OCI-LY1 (cell line): ENCODE data around the gene ARF1.

ENCODE experiments used
- H2AFZ ChIP-seq: fragments of 200-600 bp; sonication (generic), shearing (Covaris generic); 2 replicates; pipeline ENCODE4 v1.6.0; 2014; ENCODE audit warnings: antibody characterized with exemption, mild to moderate bottlenecking, low read length
- H3F3A ChIP-seq: fragments of 200-600 bp; sonication (generic), shearing (Covaris generic); 2 replicates; pipeline ENCODE4 v1.6.0; 2014; ENCODE audit warnings: mild to moderate bottlenecking, antibody characterized with exemption, low read length, moderate library complexity; ENCODE audit not compliant: insufficient read depth
- H3K27ac ChIP-seq: fragments of 200-600 bp; sonication (generic); 2 replicates; pipeline ENCODE4 v1.5.1; 2014; ENCODE audit warnings: low read length, mixed run types, mild to moderate bottlenecking, low read depth; ENCODE audit not compliant: poor library complexity, severe bottlenecking
- H3K27me3 ChIP-seq: fragments of 200-600 bp; sonication (generic); 2 replicates; pipeline ENCODE4 v1.6.0; 2014; ENCODE audit warnings: antibody characterized with exemption, mild to moderate bottlenecking, low read length, moderate library complexity; ENCODE audit not compliant: insufficient read depth
- H3K36me3 ChIP-seq: fragments of 200-600 bp; sonication (generic); 2 replicates; pipeline ENCODE4 v1.6.1; 2014; ENCODE audit warnings: mild to moderate bottlenecking, antibody characterized with exemption, low read length, moderate library complexity, mixed read lengths; ENCODE audit not compliant: insufficient read depth
- H3K4me1 ChIP-seq: fragments of 200-600 bp; sonication (generic); 2 replicates; pipeline ENCODE4 v1.5.1; 2014; ENCODE audit warnings: mild to moderate bottlenecking, low read length, moderate library complexity; ENCODE audit not compliant: insufficient read depth, severe bottlenecking
- H3K4me2 ChIP-seq: fragments of 200-600 bp; sonication (generic), shearing (Covaris generic); 2 replicates; pipeline ENCODE4 v1.6.1; 2014; ENCODE audit warnings: low read length
- H3K4me3 ChIP-seq: fragments of 200-600 bp; sonication (generic); 2 replicates; pipeline ENCODE4 v1.5.1; 2014; ENCODE audit warnings: low read length, low read depth, mild to moderate bottlenecking, mixed read lengths; ENCODE audit not compliant: poor library complexity, severe bottlenecking
- H3K79me2 ChIP-seq: fragments of 200-600 bp; shearing (Covaris generic); 2 replicates; pipeline ENCODE4 v1.6.1; 2016; ENCODE audit warnings: mixed run types, low read length, mixed read lengths; ENCODE audit not compliant: insufficient read depth
- H3K9ac ChIP-seq: fragments of 200-600 bp; sonication (generic), shearing (Covaris generic); 2 replicates; pipeline ENCODE4 v1.6.1; 2014; ENCODE audit warnings: mild to moderate bottlenecking, low read length, mixed read lengths
- H3K9me2 ChIP-seq: fragments of 200-600 bp; sonication (generic), shearing (Covaris generic); 2 replicates; pipeline ENCODE4 v1.6.1; 2014; ENCODE audit warnings: low read depth, mild to moderate bottlenecking, low read length, mixed read lengths
- H3K9me3 ChIP-seq: fragments of 200-600 bp; shearing (Covaris generic); 2 replicates; pipeline ENCODE4 v1.6.1; 2014; ENCODE audit warnings: low read length, mixed read lengths
- H4K20me1 ChIP-seq: fragments of 200-600 bp; sonication (generic), shearing (Covaris generic); 2 replicates; pipeline ENCODE4 v1.6.0; 2016; ENCODE audit warnings: mild to moderate bottlenecking, low read length; ENCODE audit not compliant: insufficient read depth
- EZH2 ChIP-seq: fragments of 200-600 bp; sonication (generic), shearing (Covaris generic); IDR thresholded peaks from 2 replicates; pipeline ENCODE4 v1.8.0; 2017; ENCODE audit warnings: borderline replicate concordance, mixed run types, mild to moderate bottlenecking, antibody characterized with exemption, low read length, moderate library complexity, mixed read lengths
- TF ChIP-seq, protein P1 (sequence below): fragments of 200-600 bp; sonication (generic), shearing (Covaris generic); IDR thresholded peaks from 2 replicates; pipeline ENCODE4 v1.5.1; 2017; ENCODE audit warnings: mild to moderate bottlenecking, antibody characterized with exemption, low read length, moderate library complexity, mixed read lengths

The ARF1 gene

DNA sequence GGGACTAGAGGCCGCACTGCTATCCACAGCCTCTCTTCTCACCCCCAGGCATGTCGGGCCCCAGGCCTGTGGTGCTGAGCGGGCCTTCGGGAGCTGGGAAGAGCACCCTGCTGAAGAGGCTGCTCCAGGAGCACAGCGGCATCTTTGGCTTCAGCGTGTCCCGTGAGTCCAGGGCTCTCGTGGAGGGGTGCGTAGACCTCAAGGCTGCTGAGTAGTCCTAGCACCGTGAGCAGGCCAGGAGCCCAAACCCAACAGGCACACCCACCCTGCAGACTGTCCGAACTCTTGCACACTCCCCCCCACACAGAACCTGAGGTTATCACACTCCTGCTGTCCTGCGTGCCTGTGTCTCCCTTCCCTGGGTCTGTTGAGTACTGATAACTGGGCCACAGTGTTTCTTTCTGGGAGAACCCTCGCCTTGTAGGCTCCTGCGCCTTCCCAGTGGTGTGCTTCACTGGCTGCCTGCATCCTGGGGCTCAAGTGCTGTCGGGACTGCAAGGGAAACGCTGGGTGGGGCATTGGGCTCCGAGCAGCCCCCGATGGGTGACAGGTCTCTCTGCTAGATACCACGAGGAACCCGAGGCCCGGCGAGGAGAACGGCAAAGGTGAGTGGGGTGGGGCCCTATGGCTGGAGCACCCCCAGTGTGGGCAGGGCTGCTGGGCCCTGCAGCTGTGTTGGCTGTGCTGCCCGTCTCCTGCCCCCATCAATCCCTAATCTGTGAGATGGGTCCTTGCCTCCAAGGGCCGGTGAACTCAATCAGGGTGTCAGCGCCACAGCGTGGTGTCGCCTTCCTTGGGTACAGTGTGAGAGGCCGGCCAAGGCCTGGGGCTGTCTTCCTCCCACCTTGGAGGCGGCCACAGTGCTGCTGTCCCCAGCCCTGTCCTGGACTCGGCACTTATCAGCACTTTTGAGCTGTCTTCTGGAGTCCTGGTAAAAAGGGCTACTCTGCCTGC lies 63.2 kb downstream of the ARF1 start:
- Histone ChIP-seq H2AFZ (no peak overlapping the region), H3K9ac (no peak overlapping the region), H3K4me1 (peaks cover 40% of the 10 kb centered on the region), H3K4me2 (no peak overlapping the region), H3F3A (no peaks in the 10 kb centered on the region), H3K9me3 (no peaks in the 10 kb centered on the region), H3K9me2 (no peaks in the 10 kb centered on the region), H3K36me3 (peaks cover 14% of the 10 kb centered on the region; the same call in 1 of the 2 replicates), H3K79me2 (peaks cover 25% of the 10 kb centered on the region; the same call in 1 of the 2 replicates), H4K20me1 (no peaks in the 10 kb centered on the region), H3K4me3 (no peak overlapping the region), H3K27me3 (no peaks in the 10 kb centered on the region), H3K27ac (no peak overlapping the region)
- TF ChIP-seq, protein P1, sequence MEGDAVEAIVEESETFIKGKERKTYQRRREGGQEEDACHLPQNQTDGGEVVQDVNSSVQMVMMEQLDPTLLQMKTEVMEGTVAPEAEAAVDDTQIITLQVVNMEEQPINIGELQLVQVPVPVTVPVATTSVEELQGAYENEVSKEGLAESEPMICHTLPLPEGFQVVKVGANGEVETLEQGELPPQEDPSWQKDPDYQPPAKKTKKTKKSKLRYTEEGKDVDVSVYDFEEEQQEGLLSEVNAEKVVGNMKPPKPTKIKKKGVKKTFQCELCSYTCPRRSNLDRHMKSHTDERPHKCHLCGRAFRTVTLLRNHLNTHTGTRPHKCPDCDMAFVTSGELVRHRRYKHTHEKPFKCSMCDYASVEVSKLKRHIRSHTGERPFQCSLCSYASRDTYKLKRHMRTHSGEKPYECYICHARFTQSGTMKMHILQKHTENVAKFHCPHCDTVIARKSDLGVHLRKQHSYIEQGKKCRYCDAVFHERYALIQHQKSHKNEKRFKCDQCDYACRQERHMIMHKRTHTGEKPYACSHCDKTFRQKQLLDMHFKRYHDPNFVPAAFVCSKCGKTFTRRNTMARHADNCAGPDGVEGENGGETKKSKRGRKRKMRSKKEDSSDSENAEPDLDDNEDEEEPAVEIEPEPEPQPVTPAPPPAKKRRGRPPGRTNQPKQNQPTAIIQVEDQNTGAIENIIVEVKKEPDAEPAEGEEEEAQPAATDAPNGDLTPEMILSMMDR, result no peak
- no peak for TF ChIP-seq EZH2

GRCh38 chr1:228146417-228147150 lies 64.1 kb downstream of the ARF1 start:
- Histone ChIP-seq H3F3A (no peaks in the 10 kb centered on the region), H3K9me3 (no peaks in the 10 kb centered on the region), H3K27ac (no peak overlapping the region), H3K79me2 (peaks cover 17% of the 10 kb centered on the region; the same call in 1 of the 2 replicates), H3K9ac (no peak overlapping the region), H3K27me3 (no peaks in the 10 kb centered on the region), H3K9me2 (no peaks in the 10 kb centered on the region), H3K4me1 (peaks cover 33% of the 10 kb centered on the region), H3K4me3 (no peak overlapping the region), H3K4me2 (no peak overlapping the region), H2AFZ (no peak overlapping the region), H3K36me3 (peaks cover 14% of the 10 kb centered on the region; the same call in 1 of the 2 replicates), H4K20me1 (no peaks in the 10 kb centered on the region)
- TF ChIP-seq, protein P1, result no peak

DNA sequence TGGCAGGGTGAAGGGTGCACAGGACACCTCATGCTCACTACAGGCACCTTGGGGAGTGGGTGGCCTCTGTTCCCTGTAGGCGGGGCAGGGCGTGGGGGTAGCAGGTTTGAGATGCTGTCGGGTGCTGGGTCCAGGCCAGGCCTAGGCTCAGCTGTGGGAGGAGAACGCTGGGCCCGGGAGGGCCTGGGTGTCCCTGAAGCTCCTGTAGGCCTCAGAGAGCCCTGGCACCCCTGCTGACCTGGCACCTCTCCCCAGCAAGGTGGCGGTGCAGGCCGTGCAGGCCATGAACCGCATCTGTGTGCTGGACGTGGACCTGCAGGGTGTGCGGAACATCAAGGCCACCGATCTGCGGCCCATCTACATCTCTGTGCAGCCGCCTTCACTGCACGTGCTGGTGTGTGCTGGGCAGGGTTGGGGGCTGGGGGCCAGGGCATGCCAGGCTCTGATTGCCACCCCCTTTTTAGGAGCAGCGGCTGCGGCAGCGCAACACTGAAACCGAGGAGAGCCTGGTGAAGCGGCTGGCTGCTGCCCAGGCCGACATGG lies 64.7 kb downstream of the ARF1 start:
- Histone ChIP-seq H3K9ac (no peak overlapping the region), H3K9me3 (no peaks in the 10 kb centered on the region), H3K4me2 (no peak overlapping the region), H3F3A (no peaks in the 10 kb centered on the region), H3K9me2 (no peaks in the 10 kb centered on the region), H3K36me3 (peaks cover 14% of the 10 kb centered on the region; the same call in 1 of the 2 replicates), H3K79me2 (peaks cover 11% of the 10 kb centered on the region; the same call in 1 of the 2 replicates), H3K27ac (no peak overlapping the region), H4K20me1 (no peaks in the 10 kb centered on the region), H3K27me3 (no peaks in the 10 kb centered on the region), H3K4me1 (peaks cover 27% of the 10 kb centered on the region), H3K4me3 (no peak overlapping the region), H2AFZ (no peak overlapping the region)
- TF ChIP-seq EZH2, result no peak
- TF ChIP-seq, protein P1, result no peak
